ENCODE measurements around the gene DNAJC17. TPM values are rescaled to one million over a fixed set of nuclear protein-coding genes. Genes with fewer than 3 reads are reported as not detected.

DNAJC17 gene
- total and polyA plus RNA-seq, 2 donors from 2014 or later = 41.6 to 56.7 TPM

- DNase-seq (no peak), FAIRE-seq (no peak)
These were observed 14.9 kb downstream of the DNAJC17 start for GRCh38 chr15:40792394-40792793.

DNA sequence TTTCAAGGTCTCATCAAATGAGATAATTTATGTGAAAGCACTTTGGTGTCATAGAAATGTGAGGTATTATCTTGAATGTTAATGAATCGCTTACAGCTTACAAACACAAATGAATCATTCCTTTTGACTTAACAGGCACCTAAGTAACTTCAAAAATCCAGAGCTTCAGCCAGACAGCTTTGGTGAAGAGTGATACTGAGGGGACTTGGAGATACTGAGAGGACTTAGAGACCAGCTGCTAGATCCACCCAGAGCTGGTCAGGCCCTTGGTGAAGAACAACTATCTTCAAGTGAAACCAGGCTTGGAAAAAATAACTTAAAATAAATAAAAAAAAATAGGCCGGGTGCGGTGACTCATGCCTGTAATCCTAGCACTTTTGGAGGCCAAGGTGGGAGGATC is 16.6 kb downstream of the DNAJC17 start:
- Histone ChIP-seq H3K4me1 (ENCODE audit: control insufficient read depth in 2 of 3, insufficient read depth in 2 of 3, low read depth in 1 of 3, low read length in 3 of 3) (peaks cover 5 to 33% (median 22%) of the 10 kb centered on the region in 3 donors), H3K4me3 (ENCODE audit: low read length in 3 of 3) (no peak overlapping the region), H3K9ac (ENCODE audit: low read length in 3 of 3) (no peak overlapping the region), H3K27me3 (ENCODE audit: control insufficient read depth, insufficient read depth, low read length) (no peaks in the 10 kb centered on the region), H3K9me3 (ENCODE audit: control insufficient read depth in 2 of 3, insufficient read depth in 1 of 3, low read length in 3 of 3) (no peaks in the 10 kb centered on the region), H3K27ac (ENCODE audit: low read depth in 2 of 2, low read length in 2 of 2) (no peak overlapping the region), H3K36me3 (ENCODE audit: control insufficient read depth in 2 of 3, insufficient read depth in 3 of 3, low read length in 3 of 3) (no peaks in the 10 kb centered on the region)
- intact Hi-C loops (cut with DNase I) = no loop called here
- FAIRE-seq (no peak), DNase-seq (no peak)
- no peak for TF ChIP-seq CTCF (IDR thresholded peaks at IDR 0.05; ENCODE audit: borderline replicate concordance, extremely low read depth, insufficient read depth)

More at GRCh38 chr15:40792394-40792793, 14.9 kb downstream of the DNAJC17 start:
- H3K27me3 ChIP-seq (ENCODE audit: control insufficient read depth, insufficient read depth, low read length) = no peaks in the 10 kb centered on the region
- H3K9ac ChIP-seq (ENCODE audit: low read length in 3 of 3) = no peak overlapping the region
- intact Hi-C loops (cut with DNase I) = no loop called here
- no peaks in the 10 kb centered on the region for H3K36me3 ChIP-seq (ENCODE audit: control insufficient read depth in 2 of 3, insufficient read depth in 3 of 3, low read length in 3 of 3)
- peaks cover 5 to 23% (median 14%) of the 10 kb centered on the region in 3 donors for H3K4me1 ChIP-seq (ENCODE audit: control insufficient read depth in 2 of 3, insufficient read depth in 2 of 3, low read depth in 1 of 3, low read length in 3 of 3)
- TF ChIP-seq CTCF (IDR thresholded peaks at IDR 0.05; ENCODE audit: borderline replicate concordance, extremely low read depth, insufficient read depth) = no peak
- no peaks in the 10 kb centered on the region for H3K9me3 ChIP-seq (ENCODE audit: control insufficient read depth in 2 of 3, insufficient read depth in 1 of 3, low read length in 3 of 3)
- H3K27ac ChIP-seq (ENCODE audit: low read depth in 2 of 2, low read length in 2 of 2) = no peak overlapping the region
- H3K4me3 ChIP-seq (ENCODE audit: low read length in 3 of 3) = no peak overlapping the region

GRCh38 chr15:40789999-40790398 is 17.3 kb downstream of the DNAJC17 start:
- Histone ChIP-seq H3K27me3 (ENCODE audit: control insufficient read depth, insufficient read depth, low read length) (no peaks in the 10 kb centered on the region), H3K9me3 (ENCODE audit: control insufficient read depth in 2 of 3, insufficient read depth in 1 of 3, low read length in 3 of 3) (no peaks in the 10 kb centered on the region), H3K4me3 (ENCODE audit: low read length in 3 of 3) (no peak overlapping the region), H3K9ac (ENCODE audit: low read length in 3 of 3) (no peak overlapping the region), H3K36me3 (ENCODE audit: control insufficient read depth in 2 of 3, insufficient read depth in 3 of 3, low read length in 3 of 3) (no peaks in the 10 kb centered on the region), H3K27ac (ENCODE audit: low read depth in 2 of 2, low read length in 2 of 2) (no peak overlapping the region), H3K4me1 (ENCODE audit: control insufficient read depth in 2 of 3, insufficient read depth in 2 of 3, low read depth in 1 of 3, low read length in 3 of 3) (peaks cover 5 to 40% (median 26%) of the 10 kb centered on the region in 3 donors)
- FAIRE-seq (no peak), DNase-seq (no peak)
- intact Hi-C loops (cut with DNase I) = no loop called here
- TF ChIP-seq CTCF (IDR thresholded peaks at IDR 0.05; ENCODE audit: borderline replicate concordance, extremely low read depth, insufficient read depth) = no peak

- no peak for FAIRE-seq
These were observed 18.2 kb downstream of the DNAJC17 start for GRCh38 chr15:40789119-40789518.

More at GRCh38 chr15:40789119-40789518, 18.2 kb downstream of the DNAJC17 start:
- H3K4me1 ChIP-seq (ENCODE audit: control insufficient read depth in 2 of 3, insufficient read depth in 2 of 3, low read depth in 1 of 3, low read length in 3 of 3) = peaks cover 5 to 40% (median 26%) of the 10 kb centered on the region in 3 donors
- H3K27ac ChIP-seq (ENCODE audit: low read depth in 2 of 2, low read length in 2 of 2) = peak overlapping the region in 1 of 2 donors; percentile 27
- DNase-seq = peak in 2 of 5 donors; percentile 9 to 43
- H3K36me3 ChIP-seq (ENCODE audit: control insufficient read depth in 2 of 3, insufficient read depth in 3 of 3, low read length in 3 of 3) = no peaks in the 10 kb centered on the region
- H3K27me3 ChIP-seq (ENCODE audit: control insufficient read depth, insufficient read depth, low read length) = no peaks in the 10 kb centered on the region
- no peak overlapping the region for H3K9ac ChIP-seq (ENCODE audit: low read length in 3 of 3)
- intact Hi-C loops (cut with DNase I) = no loop called here
- no peak overlapping the region for H3K4me3 ChIP-seq (ENCODE audit: low read length in 3 of 3)
- H3K9me3 ChIP-seq (ENCODE audit: control insufficient read depth in 2 of 3, insufficient read depth in 1 of 3, low read length in 3 of 3) = no peaks in the 10 kb centered on the region
- no peak for TF ChIP-seq CTCF (IDR thresholded peaks at IDR 0.05; ENCODE audit: borderline replicate concordance, extremely low read depth, insufficient read depth)
